Endothelial cell of umbilical vein (primary cell): ENCODE measurements around the gene SUDS3. TPM values are rescaled to one million over a fixed set of nuclear protein-coding genes. Genes with fewer than 3 reads are reported as not detected.

Experiments
- BruUV-seq: library from RNA; stranded (reverse); fragments of 400-500 nt; replicated peaks from 2 replicates; lab custom pipeline; 2021; lab: Mats Ljungman, UMichigan
- CTCF ChIA-PET: fragments of 300-600, 350-600 bp; sonication (Branson Sonifier 250); formaldehyde crosslinking; loops from one replicate; lab custom pipeline; 2021; ENCODE audit warnings: antibody characterized with exemption, inconsistent platforms; lab: Charles Lee
- POLR2A ChIA-PET: fragments of 300-600, 350-600 bp; sonication (Branson Sonifier 250); formaldehyde crosslinking; loops from one replicate; lab custom pipeline; 2021; ENCODE audit warnings: antibody characterized with exemption, inconsistent platforms; lab: Charles Lee
- DNase-seq: peaks from one replicate; pipeline ENCODE4 v3.0.0-alpha.2; 2011; ENCODE audit warnings: low read depth, low spot score
- FAIRE-seq: peaks from 2 replicates; lab custom pipeline; 2011; peaks lifted over from hg19 to GRCh38; lab: Jason Lieb, UNC
- H2AFZ ChIP-seq: 2 replicates; pipeline ENCODE4 v1.6.0; 2012; ENCODE audit warnings: low read depth, low read length, control low read depth, inconsistent platforms
- H3K27ac ChIP-seq: 2 replicates; pipeline ENCODE4 v1.5.1; 2011; ENCODE audit warnings: low read depth, mild to moderate bottlenecking, control low read depth, low read length, moderate library complexity; ENCODE audit not compliant: insufficient read depth
- H3K27me3 ChIP-seq, 2 experiments: 2 replicates each; pipeline versions ENCODE4 v1.6.0 to v1.6.1; 2011; ENCODE audit warnings: low read length in 2 of 2, mixed read lengths in 1 of 2; ENCODE audit not compliant: control insufficient read depth in 2 of 2, insufficient read depth in 2 of 2
- H3K36me3 ChIP-seq, 2 experiments: 2 replicates in 1 of 2; 3 replicates in 1 of 2; pipeline ENCODE4 v1.5.1; 2011; ENCODE audit warnings: low read length in 2 of 2, mild to moderate bottlenecking in 1 of 2, moderate library complexity in 1 of 2; ENCODE audit not compliant: control insufficient read depth in 2 of 2, insufficient read depth in 2 of 2; ENCODE audit errors: extremely low read depth in 1 of 2
- H3K4me1 ChIP-seq: 3 replicates; pipeline ENCODE4 v1.5.1; 2011; ENCODE audit warnings: mild to moderate bottlenecking, low read length; ENCODE audit not compliant: control insufficient read depth, insufficient read depth; ENCODE audit errors: extremely low read depth
- H3K4me2 ChIP-seq: 2 replicates; pipeline ENCODE4 v1.6.1; 2011; ENCODE audit warnings: low read length, control low read depth, mixed read lengths; ENCODE audit not compliant: insufficient read depth
- H3K4me3 ChIP-seq, 3 experiments: fragments of 200-600 bp in 1 of 3; sonication (generic), shearing (Covaris generic) in 1 of 3; replicated peaks in 1 of 3; 2 replicates each; pipeline ENCODE4 v1.5.1; 2011 to 2016; ENCODE audit warnings: control low read depth in 3 of 3, low read length in 3 of 3, mild to moderate bottlenecking in 2 of 3, inconsistent platforms in 1 of 3, low read depth in 1 of 3, moderate library complexity in 1 of 3; ENCODE audit not compliant: insufficient read depth in 1 of 3
- H3K79me2 ChIP-seq: 2 replicates; pipeline ENCODE4 v1.6.0; 2012; ENCODE audit warnings: low read length, inconsistent platforms; ENCODE audit not compliant: control insufficient read depth, insufficient read depth
- H3K9ac ChIP-seq: replicated peaks from 2 replicates; pipeline ENCODE3; 2011; ENCODE audit warnings: low read length, control low read depth; ENCODE audit not compliant: insufficient read depth; ENCODE audit errors: extremely low read depth
- H3K9me1 ChIP-seq: replicated peaks from 3 replicates; pipeline ENCODE4 v1.6.0; 2011; ENCODE audit warnings: mild to moderate bottlenecking, low read length; ENCODE audit not compliant: control insufficient read depth, insufficient read depth; ENCODE audit errors: extremely low read depth
- H3K9me3 ChIP-seq: replicated peaks from 2 replicates; pipeline ENCODE4 v1.5.1; 2012; ENCODE audit warnings: low read length, inconsistent platforms; ENCODE audit not compliant: control insufficient read depth, insufficient read depth
- H4K20me1 ChIP-seq: replicated peaks from 2 replicates; pipeline ENCODE3; 2011; ENCODE audit warnings: mild to moderate bottlenecking, low read length; ENCODE audit not compliant: control insufficient read depth, insufficient read depth; ENCODE audit errors: extremely low read depth
- EZH2 ChIP-seq: IDR thresholded peaks from 2 replicates; pipeline ENCODE4 v1.6.1; 2012; ENCODE audit warnings: borderline replicate concordance, low read depth, mild to moderate bottlenecking, moderate library complexity, low read length, inconsistent platforms; ENCODE audit not compliant: severe bottlenecking
- FOS ChIP-seq: IDR thresholded peaks from 2 replicates; pipeline ENCODE4 v1.6.1; 2011; ENCODE audit warnings: mild to moderate bottlenecking, low read length, moderate library complexity, borderline replicate concordance; ENCODE audit not compliant: insufficient read depth
- GATA2 ChIP-seq: IDR thresholded peaks from 2 replicates; pipeline ENCODE4 v1.7.0; 2011; ENCODE audit warnings: low read depth, mild to moderate bottlenecking, moderate library complexity, mixed read lengths, low read length; ENCODE audit not compliant: insufficient read length, insufficient read depth
- POLR2A ChIP-seq: IDR thresholded peaks from 2 replicates; pipeline ENCODE4 v1.6.1; 2012; ENCODE audit warnings: low read depth, mild to moderate bottlenecking, control low read depth, low read length
- dilution Hi-C: fragments of 300-500 bp; cut with MboI; formaldehyde crosslinking; loops from one replicate; pipeline ENCODE4 v1.15.0; 2019; ENCODE audit warnings: low sequenced_read_pairs; ENCODE audit not compliant: extremely low pct_ligation_motif_present
- intact Hi-C: fragments of 100-400 bp; cut with micrococcal nuclease; formaldehyde crosslinking; loops from one replicate; pipeline ENCODE4 v1.10.0; 2022
- polyA plus RNA-seq, 4 experiments: library from polyadenylated mRNA; depleted of rRNA in 3 of 4; stranded (reverse) in 3 of 4; unstranded in 1 of 4; fragments of >200 nt; gene quantifications; 2 replicates each; pipeline versions ENCODE4 v1.2.1 to v1.2.3, GENCODE V29; 2011 to 2012; ENCODE audit warnings: missing spikeins in 1 of 4
- total RNA-seq: library from RNA; stranded (reverse); gene quantifications from 2 replicates; pipeline ENCODE4 v1.2.3, GENCODE V29; 2021
- TF ChIP-seq, protein P1 (sequence below), 2 donors: IDR thresholded peaks; 1 replicate in 1 of 2; 2 replicates in 1 of 2; pipeline ENCODE4 v1.5.1; 2011; ENCODE audit warnings: low read length in 2 of 2, mild to moderate bottlenecking in 2 of 2, moderate library complexity in 2 of 2, control low read depth in 1 of 2, inconsistent platforms in 1 of 2, low read depth in 1 of 2; ENCODE audit not compliant: insufficient read depth in 1 of 2; ENCODE audit errors: extremely low read depth in 1 of 2

The SUDS3 gene
- total and polyA plus RNA-seq, 2 donors (not counting 3 experiments of a cell fraction or from before 2014, with no cell fraction given) = 16.9 to 27.4 TPM

DNA sequence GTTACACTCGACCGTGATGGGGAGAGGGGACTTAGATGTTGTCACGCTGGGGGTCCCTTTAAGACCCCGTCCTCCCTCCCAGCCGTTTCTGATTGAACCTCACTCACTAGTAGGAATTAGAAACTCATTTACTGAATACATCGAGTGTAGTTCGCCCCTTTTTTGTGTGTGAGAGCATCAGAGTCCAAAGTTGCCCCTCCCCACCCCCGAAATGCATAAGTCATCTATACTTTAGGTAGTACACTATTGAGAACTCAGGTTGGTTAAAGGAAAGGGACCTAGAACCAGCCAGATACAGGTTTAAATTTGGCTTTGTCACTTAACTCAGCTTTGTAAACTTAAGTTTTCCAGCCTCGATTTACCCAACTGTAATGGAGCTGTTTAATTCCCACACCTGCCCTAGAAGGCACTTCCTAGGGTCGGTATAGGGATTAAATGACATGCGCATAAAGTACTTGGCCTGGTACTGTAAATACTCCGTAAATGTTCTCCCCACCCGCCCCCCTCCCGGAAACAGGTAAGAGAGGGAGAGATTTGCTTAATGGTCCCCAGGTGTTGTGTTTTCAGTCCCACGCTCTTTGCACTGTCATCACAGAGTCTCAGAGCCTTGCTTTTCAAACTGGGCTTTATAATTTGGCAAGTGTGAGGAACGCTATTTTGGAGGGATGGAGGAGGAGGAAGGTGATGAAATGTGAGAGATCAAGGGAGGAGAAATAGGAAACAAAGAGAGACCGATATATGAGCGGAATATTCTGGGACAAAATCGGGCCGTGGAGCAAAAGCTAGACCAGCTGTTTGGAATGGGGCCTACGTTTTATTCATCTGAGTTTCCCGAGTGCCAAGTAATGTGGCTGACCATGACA, 897 bp downstream of the SUDS3 start:
- H3K27me3 ChIP-seq = no peaks in the 10 kb centered on the region
- H3K9ac ChIP-seq = peak overlapping the region; percentile 86
- ChIA-PET CTCF (interaction anchor here (0.7 to 7.1 kb wide), 50 partner anchors 8 to 1290 kb away, joined by 3 to 262 read pairs (median 6); partner anchors contain the start of genes PEBP1 and PRKAB1), POLR2A (no interaction called here)
- dilution Hi-C loops = no loop called here
- peaks cover 34% of the 10 kb centered on the region for H3K79me2 ChIP-seq
- no peaks in the 10 kb centered on the region for H3K9me1 ChIP-seq
- peak overlapping the region; percentile 98 for H3K4me2 ChIP-seq
- DNase-seq = peak; percentile 29
- peaks cover 16% of the 10 kb centered on the region for H3K4me1 ChIP-seq
- TF ChIP-seq FOS (no peak), EZH2 (no peak), GATA2 (no peak), POLR2A (no peak)
- TF ChIP-seq, protein P1, sequence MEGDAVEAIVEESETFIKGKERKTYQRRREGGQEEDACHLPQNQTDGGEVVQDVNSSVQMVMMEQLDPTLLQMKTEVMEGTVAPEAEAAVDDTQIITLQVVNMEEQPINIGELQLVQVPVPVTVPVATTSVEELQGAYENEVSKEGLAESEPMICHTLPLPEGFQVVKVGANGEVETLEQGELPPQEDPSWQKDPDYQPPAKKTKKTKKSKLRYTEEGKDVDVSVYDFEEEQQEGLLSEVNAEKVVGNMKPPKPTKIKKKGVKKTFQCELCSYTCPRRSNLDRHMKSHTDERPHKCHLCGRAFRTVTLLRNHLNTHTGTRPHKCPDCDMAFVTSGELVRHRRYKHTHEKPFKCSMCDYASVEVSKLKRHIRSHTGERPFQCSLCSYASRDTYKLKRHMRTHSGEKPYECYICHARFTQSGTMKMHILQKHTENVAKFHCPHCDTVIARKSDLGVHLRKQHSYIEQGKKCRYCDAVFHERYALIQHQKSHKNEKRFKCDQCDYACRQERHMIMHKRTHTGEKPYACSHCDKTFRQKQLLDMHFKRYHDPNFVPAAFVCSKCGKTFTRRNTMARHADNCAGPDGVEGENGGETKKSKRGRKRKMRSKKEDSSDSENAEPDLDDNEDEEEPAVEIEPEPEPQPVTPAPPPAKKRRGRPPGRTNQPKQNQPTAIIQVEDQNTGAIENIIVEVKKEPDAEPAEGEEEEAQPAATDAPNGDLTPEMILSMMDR (IDR thresholded peaks at IDR 0.05; ENCODE audit: extremely low read depth in 1 of 2, insufficient read depth in 1 of 2, low read depth in 1 of 2, low read length in 2 of 2) = no peak
- H2AFZ ChIP-seq = peak overlapping the region; percentile 78
- H3K27ac ChIP-seq = peak overlapping the region; percentile 41
- intact Hi-C loops = loop anchor here (5.0 to 10.0 kb wide), 2 partner anchors 360 to 692 kb away; partner anchors contain the start of gene RFC5
- peaks cover 4 to 14% of the 10 kb centered on the region in 2 experiments for H3K36me3 ChIP-seq
- no peaks in the 10 kb centered on the region for H4K20me1 ChIP-seq
- peak overlapping the region; percentile 80 to 94 (median 92) for H3K4me3 ChIP-seq
- TSS peak; percentile 10 for BruUV-seq
- no peak for FAIRE-seq
- no peaks in the 10 kb centered on the region for H3K9me3 ChIP-seq
